Subcutaneous adipose tissue (tissue), 4 donors: ENCODE results near the gene PARD3. TPM values are rescaled to one million over a fixed set of nuclear protein-coding genes. Genes with fewer than 3 reads are reported as not detected.

Source experiments
- CTCF ChIP-seq: fragments of 450-650 bp; IDR thresholded peaks from one replicate; pipeline ENCODE4 v1.5.1; 2016; ENCODE audit warnings: low read depth, mild to moderate bottlenecking, control low read depth, antibody characterized with exemption, moderate library complexity
- total RNA-seq, 4 donors: library from RNA; depleted of rRNA; stranded (reverse); fragments of >200 nt; gene quantifications; one replicate each; pipeline ENCODE4 v1.1.0, GENCODE V29; 2016

PARD3 gene
- total RNA-seq, 4 donors from 2014 or later: 39.4 to 70.3 (median 45.0) TPM

DNA sequence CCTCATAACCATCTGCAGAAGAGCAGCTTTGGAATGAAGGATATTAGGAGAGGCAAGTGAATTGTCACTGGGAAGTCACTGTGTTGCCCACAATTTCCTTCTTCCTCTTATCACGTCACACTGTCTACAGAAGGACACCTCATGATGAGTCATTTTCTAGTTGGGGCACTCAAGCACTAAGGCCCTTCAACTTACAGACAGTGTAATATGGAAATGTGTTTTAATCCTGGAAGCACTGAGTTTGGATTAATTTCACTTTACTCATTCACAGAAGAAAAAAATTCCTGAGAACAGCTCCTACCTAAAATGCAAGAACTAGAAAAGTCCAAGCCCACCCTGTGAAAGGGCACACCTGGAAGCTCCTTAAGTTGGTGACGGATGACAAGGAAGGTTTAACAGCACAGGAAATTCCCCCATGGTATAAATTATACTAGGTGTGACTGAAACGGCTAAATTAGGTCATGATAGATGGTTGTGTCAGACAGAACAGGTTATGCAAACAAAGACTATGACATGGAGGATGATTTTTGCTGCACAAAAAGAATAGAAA is 56.6 kb downstream of the PARD3 start:
- TF ChIP-seq CTCF: no peak

GRCh38 chr10:34757933-34758332 is 57.2 kb downstream of the PARD3 start:
- TF ChIP-seq CTCF: no peak

GRCh38 chr10:34756584-34756983 is 58.5 kb downstream of the PARD3 start:
- TF ChIP-seq CTCF: no peak

- TF ChIP-seq CTCF: no peak
These were observed 61.9 kb downstream of the PARD3 start for GRCh38 chr10:34753014-34753757.

- TF ChIP-seq CTCF: no peak
These were observed 63.8 kb downstream of the PARD3 start for GRCh38 chr10:34751272-34751671.

DNA sequence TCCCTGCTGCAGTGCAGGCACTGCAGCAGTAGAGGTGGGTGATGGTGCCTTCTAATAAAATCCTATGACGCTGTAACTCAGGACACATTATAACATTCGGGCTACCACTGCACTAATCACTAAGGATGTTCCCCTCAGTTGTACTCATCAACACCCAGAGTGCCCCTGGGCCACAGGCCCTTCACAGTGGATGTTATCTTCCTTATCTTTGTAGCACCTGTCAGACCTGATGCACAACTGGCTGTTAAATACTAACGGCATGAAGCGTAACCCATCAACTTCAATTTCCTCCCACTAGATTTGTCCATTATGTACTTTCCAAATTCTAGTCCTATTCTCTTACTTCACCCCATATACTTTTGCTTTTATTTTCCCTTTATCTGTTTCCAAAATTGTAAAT is 66.3 kb downstream of the PARD3 start:
- no peak for TF ChIP-seq CTCF

DNA sequence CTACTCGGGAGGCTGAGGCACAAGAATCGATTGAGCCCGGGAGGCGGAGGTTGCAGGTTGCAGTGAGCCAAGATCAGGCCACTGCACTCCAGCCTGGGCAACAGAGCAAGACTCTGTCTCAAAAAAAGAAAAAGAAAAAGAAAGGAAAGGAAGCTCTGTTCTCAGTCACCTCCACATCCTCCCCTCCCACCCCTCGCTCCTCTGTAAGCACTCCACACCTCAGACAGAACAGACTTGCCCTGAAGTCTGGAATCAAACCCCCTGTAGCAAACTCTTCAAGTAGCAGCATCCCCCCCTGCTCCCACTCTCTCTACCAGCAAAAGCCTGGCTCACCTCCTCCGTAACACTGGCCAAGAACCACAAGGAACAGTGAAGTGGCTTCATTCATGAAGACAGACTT is 66.7 kb downstream of the PARD3 start:
- no peak for TF ChIP-seq CTCF
